Ishikawa (cell line): ENCODE data around the gene EID1.

Experiments used
- CEBPB ChIP-seq: IDR thresholded peaks from 2 replicates; pipeline ENCODE4 v1.6.1; 2012
- EP300 ChIP-seq: IDR thresholded peaks from 2 replicates; pipeline ENCODE4 v1.6.1; 2012; ENCODE audit warnings: borderline replicate concordance
- TAF1 ChIP-seq: IDR thresholded peaks from 2 replicates; pipeline ENCODE4 v1.6.1; 2012; ENCODE audit warnings: low read depth, mild to moderate bottlenecking
- TEAD4 ChIP-seq: IDR thresholded peaks from 2 replicates; pipeline ENCODE4 v1.6.1; 2012
- TF ChIP-seq, protein P1 (sequence below): IDR thresholded peaks from 2 replicates; pipeline ENCODE4 v1.6.1; 2012

GRCh38 chr15:48834756-48835155 lies 43.2 kb upstream of the EID1 start:
- TF ChIP-seq CEBPB, result no peak
- no peak for TF ChIP-seq EP300
- no peak for TF ChIP-seq TEAD4
- no peak for TF ChIP-seq TAF1
- TF ChIP-seq, protein P1, sequence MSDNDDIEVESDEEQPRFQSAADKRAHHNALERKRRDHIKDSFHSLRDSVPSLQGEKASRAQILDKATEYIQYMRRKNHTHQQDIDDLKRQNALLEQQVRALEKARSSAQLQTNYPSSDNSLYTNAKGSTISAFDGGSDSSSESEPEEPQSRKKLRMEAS, result no peak
